Measurements from ENCODE around the gene OCRL.

Gene OCRL

DNA sequence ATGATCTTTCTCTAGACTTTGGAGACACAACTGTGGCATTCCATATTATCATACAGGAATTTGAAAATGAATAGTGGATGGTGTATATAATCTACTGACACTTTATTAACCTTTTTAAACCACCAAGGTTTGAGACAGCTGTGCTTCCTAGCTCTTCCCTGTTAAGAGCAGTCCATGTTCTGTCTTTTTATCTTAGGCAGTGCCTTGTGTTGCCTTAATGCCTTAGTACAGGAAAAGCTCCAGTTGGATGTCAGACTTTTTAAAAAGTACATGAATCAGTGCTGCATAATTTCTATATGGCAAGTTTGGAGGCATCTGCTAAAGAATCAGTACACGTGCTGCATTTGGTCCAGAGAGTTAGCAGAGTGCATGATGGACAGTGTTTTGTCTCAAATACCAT is 45.1 kb downstream of the OCRL start:
- no peak for TF ChIP-seq CTCF (IDR thresholded peaks at IDR 0.05; ENCODE audit: insufficient read depth, missing control alignments)
- DNase-seq (ENCODE audit: insufficient read length, low spot score) = no peak
- no peak for FAIRE-seq

DNA sequence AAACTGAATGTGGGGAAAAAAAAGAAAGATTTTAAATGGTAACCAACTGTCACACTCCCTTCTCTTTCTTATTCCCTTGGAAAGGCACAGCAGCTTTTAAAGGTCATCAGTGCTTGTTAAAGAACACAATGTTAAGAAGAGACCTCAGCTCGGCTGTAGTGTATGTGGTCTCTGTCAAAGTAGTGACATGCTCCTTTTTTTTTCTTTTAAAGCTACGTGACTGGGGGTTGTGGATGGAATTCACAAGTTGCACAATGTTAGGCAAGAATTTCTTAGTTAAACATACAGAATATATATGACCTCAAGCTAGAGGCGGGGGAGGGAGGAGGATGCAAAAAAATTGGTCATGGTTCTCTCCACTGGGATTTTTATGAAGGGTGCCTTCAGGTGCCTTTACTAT is 45.6 kb downstream of the OCRL start:
- DNase-seq (ENCODE audit: insufficient read length, low spot score) = no peak
- no peak for FAIRE-seq
- no peak for TF ChIP-seq CTCF (IDR thresholded peaks at IDR 0.05; ENCODE audit: insufficient read depth, missing control alignments)

DNA sequence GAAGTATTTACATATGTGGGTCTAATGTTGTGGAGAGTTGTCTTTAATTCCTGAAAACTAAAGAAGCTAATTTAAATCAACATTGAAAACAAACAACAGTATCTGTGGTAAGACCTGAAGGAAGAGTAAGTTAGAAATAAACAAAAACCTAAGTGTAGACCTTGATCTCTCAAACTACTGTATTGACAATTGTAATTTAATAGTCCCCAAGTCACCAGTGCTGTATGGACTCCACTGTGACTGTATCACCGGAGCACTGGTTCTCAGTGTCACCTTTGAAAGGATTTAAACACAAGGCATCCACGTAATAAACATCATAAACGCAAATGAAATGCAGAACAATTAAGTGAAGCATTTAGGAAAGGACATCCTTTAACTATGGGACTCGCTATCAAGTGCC is 46.4 kb downstream of the OCRL start:
- FAIRE-seq = no peak
- no peak for DNase-seq (ENCODE audit: insufficient read length, low spot score)
- TF ChIP-seq CTCF (IDR thresholded peaks at IDR 0.05; ENCODE audit: insufficient read depth, missing control alignments) = no peak

DNA sequence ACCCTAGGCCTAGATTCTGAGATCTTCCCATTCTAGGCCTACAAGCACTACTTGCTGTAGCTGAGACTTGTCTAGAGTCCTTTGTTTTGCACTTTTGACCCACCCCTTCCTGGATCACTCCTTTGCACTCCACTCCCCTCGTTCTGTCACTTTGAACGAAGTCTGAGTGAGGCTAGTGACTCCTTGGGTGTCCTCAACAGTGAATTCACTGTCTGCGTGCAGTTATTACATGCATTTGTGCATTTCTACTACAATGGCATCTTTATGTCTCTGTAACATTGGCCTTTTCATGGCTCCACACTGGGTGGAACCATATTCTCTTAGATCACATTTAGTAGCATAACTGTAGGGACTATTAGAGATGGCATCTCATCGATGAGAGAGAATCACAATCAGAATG is 50.5 kb downstream of the OCRL start:
- TF ChIP-seq CTCF (IDR thresholded peaks at IDR 0.05; ENCODE audit: insufficient read depth, missing control alignments) = no peak
- DNase-seq (ENCODE audit: insufficient read length, low spot score) (no peak), FAIRE-seq (no peak)

DNA sequence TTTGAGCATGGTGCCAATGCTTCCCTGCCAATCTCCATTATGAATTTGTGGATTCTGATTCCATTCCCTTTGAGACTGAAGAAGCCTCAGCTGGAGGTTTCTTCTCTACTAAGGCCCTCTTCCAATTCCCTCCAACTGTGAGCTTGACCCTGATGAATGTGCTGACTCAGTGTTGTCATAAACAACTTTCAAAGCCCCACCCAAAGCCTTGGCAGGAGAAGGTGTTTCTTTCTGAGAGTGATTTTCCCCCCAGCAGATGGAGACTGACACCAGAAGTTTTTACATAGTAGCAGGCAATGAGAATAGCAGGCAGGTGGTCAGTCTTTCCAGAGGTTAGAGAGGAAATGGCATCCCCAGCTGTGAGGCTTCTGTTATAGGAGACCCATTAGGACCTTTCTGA is 53.1 kb downstream of the OCRL start:
- no peak for TF ChIP-seq CTCF (IDR thresholded peaks at IDR 0.05; ENCODE audit: insufficient read depth, missing control alignments)
- DNase-seq (ENCODE audit: insufficient read length, low spot score) = no peak
- FAIRE-seq = no peak

- FAIRE-seq (no peak), DNase-seq (ENCODE audit: insufficient read length, low spot score) (no peak)
- no peak for TF ChIP-seq CTCF (IDR thresholded peaks at IDR 0.05; ENCODE audit: insufficient read depth, missing control alignments)
Observed at GRCh38 chrX:129594781-129595180, 54.7 kb downstream of the OCRL start.

GRCh38 chrX:129596077-129596476 is 56.0 kb downstream of the OCRL start:
- DNase-seq (ENCODE audit: insufficient read length, low spot score) = no peak
- FAIRE-seq = no peak
- TF ChIP-seq CTCF (IDR thresholded peaks at IDR 0.05; ENCODE audit: insufficient read depth, missing control alignments) = no peak
